Astrocyte of the hippocampus (primary cell): ENCODE data around the gene RNF187.

Experiments used
- DNase-seq: peaks from one replicate; pipeline ENCODE4 v3.0.0; 2011; ENCODE audit warnings: low read depth, low spot score

The RNF187 gene

GRCh38 chr1:228544021-228544850 lies 57.1 kb downstream of the RNF187 start:
- no peak for DNase-seq

DNA sequence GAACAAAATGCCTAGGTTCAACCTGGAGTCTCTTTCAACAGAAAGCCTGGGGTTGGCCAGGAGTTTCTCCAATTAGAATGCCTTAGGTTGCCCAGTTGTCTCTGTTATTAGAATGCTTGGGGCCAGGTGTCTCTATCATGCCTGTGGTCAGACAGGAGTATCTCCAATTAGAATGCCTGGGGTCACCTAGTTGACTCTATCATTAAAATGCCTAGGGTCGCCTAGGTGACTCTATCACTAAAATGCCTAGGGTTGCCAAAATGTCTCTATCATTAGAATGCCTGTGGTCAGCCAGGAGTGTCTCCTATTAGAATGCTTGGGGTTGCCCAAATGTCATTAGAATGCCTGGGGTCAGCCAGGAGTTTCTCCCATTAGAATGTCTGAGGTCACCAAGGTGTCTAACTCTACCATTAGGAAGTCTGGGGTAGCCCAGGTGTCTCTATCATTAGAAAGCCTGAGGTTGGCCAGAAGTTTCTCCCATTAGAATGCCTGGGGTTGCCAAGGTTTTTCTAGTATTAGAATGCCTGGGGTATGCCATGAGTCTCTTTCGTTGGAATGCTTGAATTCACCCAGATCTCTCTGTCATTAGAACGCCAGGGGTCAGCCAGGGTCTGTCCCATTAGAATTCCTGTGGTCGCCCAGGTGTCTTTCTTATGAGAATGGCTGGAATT lies 57.9 kb downstream of the RNF187 start:
- no peak for DNase-seq
